Measurements from ENCODE around the gene ZNF75A.

GRCh38 chr16:3347586-3347985 lies 42.3 kb downstream of the ZNF75A start:
- TF ChIP-seq CTCF (IDR thresholded peaks at IDR 0.05) = no peak
- no peak for TF ChIP-seq POLR2A (IDR thresholded peaks at IDR 0.05)
